Immature natural killer cell (primary cell): ENCODE measurements around the gene NDST3. TPM values are rescaled to one million over a fixed set of nuclear protein-coding genes. Genes with fewer than 3 reads are reported as not detected.

Source experiments
- DNase-seq, 3 donors: peaks; one replicate each; pipeline ENCODE4 v3.0.0; 2022; ENCODE audit warnings: mixed read lengths in 1 of 3
- H3K27ac Mint-ChIP-seq, 6 donors: one replicate each; pipeline ENCODE4 v1.8.0; 2020; ENCODE audit warnings: mixed read lengths in 6 of 6, mild to moderate bottlenecking in 5 of 6, inconsistent platforms in 4 of 6, moderate library complexity in 3 of 6
- H3K27me3 Mint-ChIP-seq, 3 donors: one replicate each; pipeline ENCODE4 v1.8.0; 2020 to 2021; ENCODE audit warnings: low read depth in 3 of 3, mild to moderate bottlenecking in 3 of 3, mixed read lengths in 3 of 3, moderate library complexity in 3 of 3, inconsistent platforms in 1 of 3
- H3K36me3 Mint-ChIP-seq, 3 donors: one replicate each; pipeline ENCODE4 v1.8.0; 2020; ENCODE audit warnings: mixed read lengths in 3 of 3, inconsistent platforms in 2 of 3, mild to moderate bottlenecking in 2 of 3
- H3K4me1 Mint-ChIP-seq, 2 donors: one replicate each; pipeline ENCODE4 v1.8.0; 2020; ENCODE audit warnings: inconsistent platforms in 2 of 2, mild to moderate bottlenecking in 2 of 2, mixed read lengths in 2 of 2, moderate library complexity in 1 of 2
- H3K4me3 Mint-ChIP-seq, 5 donors: one replicate each; pipeline ENCODE4 v1.8.0; 2020; ENCODE audit warnings: mild to moderate bottlenecking in 5 of 5, mixed read lengths in 5 of 5, inconsistent platforms in 3 of 5, moderate library complexity in 3 of 5
- H3K9me3 Mint-ChIP-seq, 6 donors: one replicate each; pipeline ENCODE4 v1.8.0; 2020; ENCODE audit warnings: mild to moderate bottlenecking in 6 of 6, mixed read lengths in 6 of 6, inconsistent platforms in 4 of 6, moderate library complexity in 3 of 6
- polyA plus RNA-seq, 3 donors: library from polyadenylated mRNA; unstranded; fragments of 300-500 nt; fragmentation: Illumina TruSeq; gene quantifications; one replicate each; pipeline ENCODE4 v1.2.3, GENCODE V29; 2021

Gene NDST3
- not detected for polyA plus RNA-seq

GRCh38 chr4:118034053-118034785, at the start of gene NDST3:
Gene NDST3, plus strand, starts transcription at chr4:118034486. Its CDS starts 19,425 bp downstream, at chr4:118053911.
- Mint-ChIP-seq H3K27me3 (peaks cover 3 to 11% (median 8%) of the 10 kb centered on the region in 3 donors), H3K9me3 (peaks cover 0 to 15% (median 8%) of the 10 kb centered on the region in 6 donors), H3K4me1 (peaks cover 0 to 5% of the 10 kb centered on the region in 2 donors), H3K4me3 (peak within 1 kb of the TSS in 2 of 5 donors; percentile 44 to 50), H3K36me3 (peaks cover 0 to 4% (median 0%) of the 10 kb centered on the region in 3 donors), H3K27ac (no peak within 1 kb of the TSS)
- no peak for DNase-seq

- peaks cover 0 to 4% of the 10 kb centered on the region in 2 donors for H3K4me1 Mint-ChIP-seq
- H3K4me3 Mint-ChIP-seq, result no peak overlapping the region
- peaks cover 3 to 24% (median 15%) of the 10 kb centered on the region in 6 donors for H3K9me3 Mint-ChIP-seq
- H3K27me3 Mint-ChIP-seq, result no peaks in the 10 kb centered on the region
- H3K36me3 Mint-ChIP-seq, result peaks cover 0 to 4% (median 0%) of the 10 kb centered on the region in 3 donors
- no peak overlapping the region for H3K27ac Mint-ChIP-seq
- no peak for DNase-seq
Observed at GRCh38 chr4:117986321-117986720, 48.0 kb upstream of the NDST3 start.

DNA sequence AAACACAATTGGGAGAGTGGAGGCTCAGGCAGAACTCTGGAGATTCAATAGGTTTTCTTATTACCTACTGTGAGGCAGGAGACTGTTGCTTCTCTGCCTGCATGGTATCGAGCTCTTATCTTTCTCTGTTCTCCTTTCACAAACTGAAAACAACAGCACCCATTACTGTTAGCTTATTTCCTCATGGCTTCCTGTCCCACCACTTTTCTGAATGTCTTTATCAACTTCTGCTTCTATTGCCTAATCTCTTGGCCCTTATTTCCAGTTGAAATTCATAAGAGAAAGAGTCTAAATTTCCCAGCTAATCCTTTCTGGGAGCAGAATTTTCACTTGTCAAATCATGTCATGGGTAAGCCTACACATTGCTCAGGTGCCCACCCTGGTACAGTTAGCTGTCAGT, 46.8 kb upstream of the NDST3 start:
- H3K27me3 Mint-ChIP-seq, result no peaks in the 10 kb centered on the region
- DNase-seq, result no peak
- H3K4me1 Mint-ChIP-seq, result peaks cover 0 to 4% of the 10 kb centered on the region in 2 donors
- H3K36me3 Mint-ChIP-seq, result peaks cover 0 to 4% (median 0%) of the 10 kb centered on the region in 3 donors
- H3K4me3 Mint-ChIP-seq, result no peak overlapping the region
- H3K9me3 Mint-ChIP-seq, result peaks cover 5 to 31% (median 15%) of the 10 kb centered on the region in 6 donors
- no peak overlapping the region for H3K27ac Mint-ChIP-seq

GRCh38 chr4:117996891-117997290, 37.4 kb upstream of the NDST3 start:
- Mint-ChIP-seq H3K4me1 (no peaks in the 10 kb centered on the region), H3K9me3 (peaks cover 2 to 19% (median 6%) of the 10 kb centered on the region in 6 donors), H3K36me3 (no peaks in the 10 kb centered on the region), H3K27ac (no peak overlapping the region), H3K4me3 (no peak overlapping the region), H3K27me3 (peaks cover 0 to under 1% (median 0%) of the 10 kb centered on the region in 3 donors)
- DNase-seq, result no peak

DNA sequence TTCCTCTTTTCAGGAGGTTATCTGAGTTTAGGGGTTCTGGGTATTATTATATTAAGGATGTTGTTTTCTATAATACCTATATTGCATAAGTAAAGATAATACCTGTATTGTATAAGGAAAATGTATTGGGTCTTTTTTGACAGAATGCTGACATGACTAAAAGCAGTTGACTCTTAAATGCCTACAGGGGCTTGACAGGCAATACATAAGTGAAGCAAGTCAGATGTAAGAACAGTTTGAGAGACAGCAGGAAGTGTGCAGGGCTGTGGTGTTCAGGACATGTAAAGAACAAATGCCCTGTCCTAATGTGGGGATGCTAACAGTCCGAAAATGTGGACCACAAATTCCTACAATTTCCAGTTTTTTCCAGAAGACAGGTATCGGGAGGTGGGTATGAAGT, 30.2 kb upstream of the NDST3 start:
- Mint-ChIP-seq H3K27me3 (peaks cover 0 to 3% (median 0%) of the 10 kb centered on the region in 3 donors), H3K4me3 (no peak overlapping the region), H3K9me3 (peaks cover 0 to 8% (median 5%) of the 10 kb centered on the region in 6 donors), H3K4me1 (no peaks in the 10 kb centered on the region), H3K36me3 (no peaks in the 10 kb centered on the region), H3K27ac (no peak overlapping the region)
- DNase-seq, result no peak

GRCh38 chr4:118005883-118006282, 28.4 kb upstream of the NDST3 start:
- Mint-ChIP-seq H3K27me3 (peaks cover 0 to 3% (median 0%) of the 10 kb centered on the region in 3 donors), H3K4me3 (no peak overlapping the region), H3K27ac (no peak overlapping the region), H3K9me3 (peaks cover 0 to 16% (median 6%) of the 10 kb centered on the region in 6 donors), H3K4me1 (no peaks in the 10 kb centered on the region), H3K36me3 (no peaks in the 10 kb centered on the region)
- DNase-seq, result no peak

- H3K4me1 Mint-ChIP-seq, result no peaks in the 10 kb centered on the region
- H3K27ac Mint-ChIP-seq, result no peak overlapping the region
- peaks cover 0 to 12% (median 4%) of the 10 kb centered on the region in 6 donors for H3K9me3 Mint-ChIP-seq
- DNase-seq, result no peak
- no peaks in the 10 kb centered on the region for H3K36me3 Mint-ChIP-seq
- no peak overlapping the region for H3K4me3 Mint-ChIP-seq
- no peaks in the 10 kb centered on the region for H3K27me3 Mint-ChIP-seq
Observed at GRCh38 chr4:118012142-118012541, 22.1 kb upstream of the NDST3 start.

- Mint-ChIP-seq H3K4me1 (no peaks in the 10 kb centered on the region), H3K4me3 (no peak overlapping the region), H3K9me3 (peaks cover 0 to 10% (median 2%) of the 10 kb centered on the region in 6 donors), H3K36me3 (no peaks in the 10 kb centered on the region), H3K27me3 (no peaks in the 10 kb centered on the region), H3K27ac (no peak overlapping the region)
- DNase-seq, result no peak
Observed at GRCh38 chr4:118014831-118015230, 19.5 kb upstream of the NDST3 start.

DNA sequence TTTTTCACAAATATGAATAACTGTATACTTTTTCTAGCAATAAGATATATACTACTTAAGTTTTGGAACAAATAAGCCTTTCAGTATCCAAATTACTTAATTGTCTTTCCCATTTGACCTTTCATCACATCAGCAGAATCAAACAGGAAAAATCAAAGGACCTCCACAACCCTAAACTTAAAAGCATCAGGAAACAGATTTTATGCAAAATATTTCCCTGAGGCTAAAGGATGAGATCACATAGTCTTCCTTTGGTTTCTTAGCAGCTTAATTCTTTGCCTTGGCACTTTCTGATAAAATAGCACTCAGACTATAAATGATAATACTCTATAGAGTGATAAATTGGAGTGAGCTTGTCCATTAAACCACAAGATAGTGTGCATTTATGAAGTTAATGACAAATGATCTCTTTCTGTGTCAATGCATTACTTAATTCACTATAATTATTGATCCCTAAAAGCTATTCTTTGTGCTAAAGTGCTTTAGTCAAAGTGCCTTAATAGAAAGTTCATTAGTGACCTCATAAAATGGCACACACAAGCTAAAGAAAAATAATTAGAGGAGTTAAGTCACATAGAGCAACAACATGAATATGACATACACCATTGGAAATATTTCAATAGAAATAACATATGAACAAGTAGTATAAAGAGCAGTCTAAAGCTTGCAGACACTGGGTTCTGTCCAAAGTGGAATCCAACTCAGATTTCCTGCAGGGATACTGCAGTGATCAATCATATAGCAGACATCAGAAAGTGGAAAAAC, 15.7 kb upstream of the NDST3 start:
- Mint-ChIP-seq H3K36me3 (no peaks in the 10 kb centered on the region), H3K4me1 (no peaks in the 10 kb centered on the region), H3K27ac (no peak overlapping the region), H3K4me3 (no peak overlapping the region), H3K27me3 (no peaks in the 10 kb centered on the region), H3K9me3 (peaks cover 0 to 10% (median under 1%) of the 10 kb centered on the region in 6 donors)
- DNase-seq, result no peak

- Mint-ChIP-seq H3K27ac (no peak overlapping the region), H3K4me3 (no peak overlapping the region), H3K36me3 (no peaks in the 10 kb centered on the region), H3K9me3 (peaks cover 0 to 20% (median 3%) of the 10 kb centered on the region in 6 donors), H3K4me1 (no peaks in the 10 kb centered on the region), H3K27me3 (peaks cover 0 to 4% (median 0%) of the 10 kb centered on the region in 3 donors)
- no peak for DNase-seq
Observed at GRCh38 chr4:118026806-118027205, 7.5 kb upstream of the NDST3 start.

GRCh38 chr4:118029224-118029623, 5.1 kb upstream of the NDST3 start:
- Mint-ChIP-seq H3K36me3 (peaks cover 0 to 2% (median 0%) of the 10 kb centered on the region in 3 donors), H3K4me1 (peaks cover 0 to 3% of the 10 kb centered on the region in 2 donors), H3K9me3 (peaks cover 0 to 24% (median 7%) of the 10 kb centered on the region in 6 donors), H3K27me3 (peaks cover 2 to 8% (median 8%) of the 10 kb centered on the region in 3 donors), H3K4me3 (no peak overlapping the region), H3K27ac (no peak overlapping the region)
- DNase-seq, result no peak

DNA sequence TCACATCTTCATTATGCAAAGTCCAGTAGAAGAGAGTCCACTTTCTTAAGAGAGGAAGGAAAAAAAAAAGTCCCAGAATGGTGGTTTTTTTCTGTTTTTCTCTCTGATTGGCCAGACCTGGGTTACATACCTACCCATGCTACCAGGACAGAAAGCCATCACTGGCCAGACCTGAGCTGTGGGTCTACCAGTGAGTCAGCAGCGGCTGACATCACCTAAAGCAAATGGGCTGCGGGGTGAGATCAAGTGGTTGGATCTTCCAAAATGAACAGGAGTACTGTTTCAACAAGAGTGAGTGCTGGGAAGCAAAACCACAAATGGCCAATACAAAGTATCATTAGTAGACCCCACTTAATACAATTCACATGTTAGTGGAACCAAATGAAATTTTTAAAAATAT, 1.6 kb upstream of the NDST3 start:
- H3K36me3 Mint-ChIP-seq, result peaks cover 0 to 4% (median 0%) of the 10 kb centered on the region in 3 donors
- H3K27me3 Mint-ChIP-seq, result peaks cover 2 to 11% (median 7%) of the 10 kb centered on the region in 3 donors
- DNase-seq, result no peak
- no peak overlapping the region for H3K27ac Mint-ChIP-seq
- H3K4me1 Mint-ChIP-seq, result peaks cover 0 to 5% of the 10 kb centered on the region in 2 donors
- no peak overlapping the region for H3K4me3 Mint-ChIP-seq
- peaks cover 0 to 16% (median 8%) of the 10 kb centered on the region in 6 donors for H3K9me3 Mint-ChIP-seq

DNA sequence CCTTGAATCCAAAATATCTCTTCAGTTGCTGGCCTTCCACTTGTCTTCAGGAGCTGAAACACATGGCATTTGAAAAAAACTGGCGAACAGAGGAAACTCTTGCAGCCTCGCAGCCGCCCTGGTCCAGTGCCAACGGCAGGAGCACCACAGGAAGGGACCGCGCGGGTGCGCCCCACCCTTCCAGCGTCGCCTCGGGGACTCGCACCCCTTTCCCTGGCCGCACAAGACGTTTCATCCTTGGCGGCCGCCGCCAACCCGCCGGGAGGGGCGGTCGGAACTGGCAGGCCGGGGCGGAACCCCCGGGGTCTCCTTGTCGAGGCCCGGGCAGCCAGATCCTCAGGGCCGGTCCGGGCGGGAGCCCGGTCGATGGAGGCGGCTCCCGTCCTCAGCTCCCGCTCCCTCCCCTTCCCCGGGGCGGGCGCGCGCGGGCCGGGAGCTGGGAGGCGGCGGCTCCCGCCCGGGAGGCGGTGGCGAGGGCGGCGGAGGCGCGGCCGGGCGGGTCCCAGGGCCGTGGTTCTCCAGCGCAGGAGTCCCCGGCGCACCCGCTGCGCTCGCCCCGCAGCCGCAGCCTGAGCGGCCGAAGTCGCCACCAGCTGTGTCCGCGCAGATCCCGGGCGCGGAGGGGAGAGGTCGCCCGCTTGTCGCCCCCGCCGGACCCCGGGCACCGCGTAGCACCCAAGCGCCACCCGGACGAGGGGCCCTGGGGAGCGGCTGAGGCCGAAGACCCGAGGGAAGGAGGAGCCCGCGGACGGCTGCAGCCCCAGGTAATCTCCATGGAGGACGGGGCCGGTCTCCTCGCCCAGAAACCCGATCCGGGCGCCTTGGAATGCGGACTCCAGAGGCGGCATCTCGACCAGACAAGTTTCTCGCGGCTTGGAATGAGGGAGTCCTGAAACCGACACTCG, 886 bp upstream of the NDST3 start:
- no peak for DNase-seq
- no peak overlapping the region for H3K4me3 Mint-ChIP-seq
- H3K27me3 Mint-ChIP-seq, result peaks cover 3 to 11% (median 8%) of the 10 kb centered on the region in 3 donors
- peaks cover 0 to 4% (median 0%) of the 10 kb centered on the region in 3 donors for H3K36me3 Mint-ChIP-seq
- peaks cover 0 to 15% (median 8%) of the 10 kb centered on the region in 6 donors for H3K9me3 Mint-ChIP-seq
- H3K27ac Mint-ChIP-seq, result no peak overlapping the region
- peaks cover 0 to 5% of the 10 kb centered on the region in 2 donors for H3K4me1 Mint-ChIP-seq
